ENCODE data around the gene POLR3GL. TPM values are rescaled to one million over a fixed set of nuclear protein-coding genes. Genes with fewer than 3 reads are reported as not detected.
A peak's percentile ranks its signal among the peaks of the same experiment; 100 is the strongest.

The POLR3GL gene
- total RNA-seq, 1 experiment from 2014 or later = 7.9 TPM

- Histone ChIP-seq H3K18ac (ENCODE audit: insufficient read length, low read depth, low read length) (no peak overlapping the region), H3K4me2 (ENCODE audit: insufficient read depth, insufficient read length, low read length) (peak overlapping the region; percentile 75), H4K8ac (replicated peaks; ENCODE audit: insufficient read length, low read depth, low read length) (no peak overlapping the region), H3K27me3 (ENCODE audit: insufficient read depth, low read length) (peaks cover 37% of the 10 kb centered on the region), H3K4me1 (ENCODE audit: insufficient read depth, low read length) (peaks cover 2% of the 10 kb centered on the region; the same call in 1 of the 2 replicates), H4K91ac (ENCODE audit: insufficient read length, low read depth, low read length) (no peak overlapping the region), H3K79me2 (ENCODE audit: insufficient read depth, low read length) (no peaks in the 10 kb centered on the region), H3K79me1 (ENCODE audit: insufficient read depth, low read depth, low read length, poor library complexity, severe bottlenecking) (no peaks in the 10 kb centered on the region), H2BK12ac (ENCODE audit: insufficient read length, low read depth, low read length) (no peak overlapping the region), H3K14ac (ENCODE audit: insufficient read depth, low read length) (no peak overlapping the region), H3K27ac (ENCODE audit: insufficient read length, low read depth, low read length) (no peak overlapping the region), H3K23ac (ENCODE audit: insufficient read length, low read depth, low read length) (no peak overlapping the region), H4K5ac (ENCODE audit: insufficient read length, low read depth, low read length) (no peak overlapping the region), H2BK5ac (ENCODE audit: insufficient read length, low read length) (no peak overlapping the region), H2BK20ac (ENCODE audit: low read depth, low read length, poor library complexity, severe bottlenecking) (no peak overlapping the region), H2AK5ac (ENCODE audit: insufficient read length, low read length) (no peak overlapping the region), H3K23me2 (ENCODE audit: insufficient read length, low read depth, low read length, poor library complexity, severe bottlenecking) (peaks cover 27% of the 10 kb centered on the region), H3K9me3 (ENCODE audit: control insufficient read depth, low read depth, low read length) (no peaks in the 10 kb centered on the region), H3K9ac (ENCODE audit: extremely low read depth, insufficient read length, low read length) (no peak overlapping the region), H2BK15ac (ENCODE audit: low read depth, low read length) (no peak overlapping the region), H3K4ac (ENCODE audit: low read depth, low read length) (no peak overlapping the region), H3T11ph (ENCODE audit: low read length) (no peak overlapping the region), H2AFZ (ENCODE audit: low read length) (no peak overlapping the region), H3K56ac (ENCODE audit: insufficient read length, low read depth, low read length) (no peak overlapping the region), H2BK120ac (ENCODE audit: low read depth, low read length, poor library complexity, severe bottlenecking) (no peak overlapping the region), H4K20me1 (ENCODE audit: control insufficient read depth, insufficient read depth, insufficient read length) (no peaks in the 10 kb centered on the region)
- Mint-ChIP-seq H3K27me3 (ENCODE audit: low read depth) (peaks cover 57% of the 10 kb centered on the region), H3K4me1 (peaks cover 28 to 39% of the 10 kb centered on the region in 2 experiments), H3K4me3 (peak overlapping the region; percentile 78 to 92), H3K36me3 (ENCODE audit: insufficient read depth in 1 of 3, low read depth in 3 of 3) (peaks cover 0 to 2% (median 0%) of the 10 kb centered on the region in 3 experiments; a peak in 2 of 7 replicates), H3K9me3 (peaks cover 3% of the 10 kb centered on the region in 2 experiments; a peak in 3 of 5 replicates), H3K27ac (no peak overlapping the region)
- WGBS (ENCODE audit: extremely low coverage, insufficient read length, low lambda C conversion rate) = no CpG with 5 or more reads among the region's 5 CpGs
- no peak for TF ChIP-seq CTCF (conservative IDR thresholded peaks at IDR 0.05)
- no peak for DNase-seq
Observed at GRCh38 chr1:145963265-145964019, 1.0 kb upstream of the POLR3GL start.

Measured in H9 (cell line).